SK-N-SH (cell line): ENCODE data around the gene C4orf50. TPM values are rescaled to one million over a fixed set of nuclear protein-coding genes. Genes with fewer than 3 reads are reported as not detected.

Experiments
- CTCF ChIA-PET: fragments of 300-600, 350-600 bp; formaldehyde crosslinking; extraction: SDS; loops from one replicate; lab custom pipeline; 2021; lab: Yijun Ruan, JAX
- POLR2A ChIA-PET: fragments of 350-600 bp; sonication (Branson Sonifier 250); formaldehyde crosslinking; extraction: SDS; loops from one replicate; lab custom pipeline; 2020; ENCODE audit warnings: antibody characterized with exemption, inconsistent platforms; lab: Yijun Ruan, JAX
- DNase-seq: peaks from one replicate; pipeline ENCODE4 v3.0.0; 2012
- H2AFZ ChIP-seq: fragments of 200-600 bp; sonication (generic); 2 replicates; pipeline ENCODE4 v1.8.1; 2016; ENCODE audit warnings: antibody characterized with exemption, mild to moderate bottlenecking, low read depth
- H3F3A ChIP-seq: fragments of 200-600 bp; sonication (generic); replicated peaks from 2 replicates; pipeline ENCODE3; 2016; ENCODE audit warnings: antibody characterized with exemption, mild to moderate bottlenecking; ENCODE audit not compliant: insufficient read depth
- H3K27ac ChIP-seq, 2 experiments: fragments of 200-500 bp in 1 of 2; fragments of 200-600 bp in 1 of 2; sonication (Bioruptor generic) in 1 of 2; sonication (generic), shearing (Covaris generic) in 1 of 2; 2 replicates each; pipeline versions ENCODE4 v1.5.1 to v1.6.1; 2014 to 2016; ENCODE audit warnings: low read depth in 2 of 2, inconsistent platforms in 1 of 2, low read length in 1 of 2, mild to moderate bottlenecking in 1 of 2, mixed read lengths in 1 of 2
- H3K27me3 ChIP-seq: fragments of 200-600 bp; sonication (generic), shearing (Covaris generic); 2 replicates; pipeline ENCODE4 v1.6.1; 2016; ENCODE audit warnings: mixed run types; ENCODE audit not compliant: insufficient read depth
- H3K36me3 ChIP-seq, 2 experiments: fragments of 200-500 bp in 1 of 2; fragments of 200-600 bp in 1 of 2; sonication (Bioruptor generic) in 1 of 2; sonication (generic) in 1 of 2; replicated peaks in 1 of 2; 2 replicates each; pipeline versions ENCODE3 to v1.5.1; 2014 to 2016; ENCODE audit warnings: low read length in 1 of 2, mild to moderate bottlenecking in 1 of 2; ENCODE audit not compliant: insufficient read depth in 2 of 2, control insufficient read depth in 1 of 2
- H3K4me1 ChIP-seq, 2 experiments: fragments of 200-500 bp in 1 of 2; fragments of 200-600 bp in 1 of 2; sonication (Bioruptor generic) in 1 of 2; sonication (generic), shearing (Covaris generic) in 1 of 2; 2 replicates each; pipeline versions ENCODE4 v1.5.1 to v1.6.1; 2014 to 2016; ENCODE audit warnings: low read depth in 1 of 2, low read length in 1 of 2, mixed run types in 1 of 2; ENCODE audit not compliant: insufficient read depth in 2 of 2, control insufficient read depth in 1 of 2
- H3K4me2 ChIP-seq: fragments of 200-600 bp; sonication (generic), shearing (Covaris generic); 2 replicates; pipeline ENCODE4 v1.6.1; 2017; ENCODE audit warnings: mixed run types
- H3K4me3 ChIP-seq, 2 experiments: fragments of 200-500 bp in 1 of 2; fragments of 200-600 bp in 1 of 2; sonication (Bioruptor generic) in 1 of 2; sonication (generic), shearing (Covaris generic) in 1 of 2; 2 replicates each; pipeline versions ENCODE4 v1.5.1 to v1.8.1; 2014 to 2016; ENCODE audit warnings: low read depth in 2 of 2, inconsistent platforms in 1 of 2, low read length in 1 of 2, mild to moderate bottlenecking in 1 of 2, mixed read lengths in 1 of 2, moderate library complexity in 1 of 2
- H3K79me2 ChIP-seq: fragments of 200-600 bp; sonication (generic); 2 replicates; pipeline ENCODE4 v1.8.1; 2017; ENCODE audit warnings: mild to moderate bottlenecking; ENCODE audit not compliant: insufficient read depth
- H3K9ac ChIP-seq: fragments of 200-600 bp; sonication (generic); 2 replicates; pipeline ENCODE4 v1.6.1; 2017; ENCODE audit warnings: mixed run types
- H3K9me2 ChIP-seq: fragments of 200-600 bp; sonication (generic); 2 replicates; pipeline ENCODE4 v1.6.1; 2017; ENCODE audit warnings: mixed run types
- H3K9me3 ChIP-seq: fragments of 200-600 bp; sonication (generic); 2 replicates; pipeline ENCODE4 v1.6.1; 2017; ENCODE audit warnings: mixed run types, mild to moderate bottlenecking, moderate library complexity
- H4K20me1 ChIP-seq: fragments of 200-600 bp; sonication (generic); 2 replicates; pipeline ENCODE4 v1.6.1; 2017; ENCODE audit warnings: mild to moderate bottlenecking, mixed run types; ENCODE audit not compliant: insufficient read depth
- CHD2 ChIP-seq: fragments of 150-350 bp; IDR thresholded peaks from 2 replicates; pipeline ENCODE4 v1.6.1; 2018; ENCODE audit warnings: low read length; ENCODE audit not compliant: partially characterized antibody
- ELF1 ChIP-seq: IDR thresholded peaks from 2 replicates; pipeline ENCODE4 v1.4.0; 2012
- EZH2phosphoT487 ChIP-seq: fragments of 200-600 bp; sonication (generic); IDR thresholded peaks from 2 replicates; pipeline ENCODE4 v1.6.1; 2017; ENCODE audit warnings: low read depth, mixed run types, mild to moderate bottlenecking, antibody characterized with exemption, moderate library complexity, borderline replicate concordance
- FOXM1 ChIP-seq: IDR thresholded peaks from 2 replicates; pipeline ENCODE4 v1.4.0; 2012; ENCODE audit warnings: low read depth, mild to moderate bottlenecking
- GABPA ChIP-seq: IDR thresholded peaks from 2 replicates; pipeline ENCODE4 v1.4.0; 2012; ENCODE audit warnings: low read depth, mild to moderate bottlenecking
- IRF3 ChIP-seq: fragments of 150-350 bp; IDR thresholded peaks from 2 replicates; pipeline ENCODE4 v1.6.1; 2016; ENCODE audit warnings: mild to moderate bottlenecking, low read depth, low read length
- JUND ChIP-seq: IDR thresholded peaks from 2 replicates; pipeline ENCODE4 v1.4.0; 2012
- MAX ChIP-seq: IDR thresholded peaks from 2 replicates; pipeline ENCODE4 v1.4.0; 2012; ENCODE audit warnings: low read depth
- MEF2A ChIP-seq: IDR thresholded peaks from 2 replicates; pipeline ENCODE4 v1.4.0; 2012; ENCODE audit warnings: low read depth, borderline replicate concordance
- MXI1 ChIP-seq: IDR thresholded peaks from 2 replicates; pipeline ENCODE4 v1.6.1; 2012; ENCODE audit warnings: mild to moderate bottlenecking, low read depth, low read length, improper control_type of control experiment
- NFIC ChIP-seq: IDR thresholded peaks from 2 replicates; pipeline ENCODE4 v1.4.0; 2012; ENCODE audit warnings: borderline replicate concordance
- NRF1 ChIP-seq: IDR thresholded peaks from 2 replicates; pipeline ENCODE4 v1.6.1; 2012; ENCODE audit warnings: low read depth, mild to moderate bottlenecking, low read length
- POLR2AphosphoS5 ChIP-seq: IDR thresholded peaks from 2 replicates; pipeline ENCODE4 v1.6.1; 2012; ENCODE audit warnings: low read depth, low read length
- RAD21 ChIP-seq: IDR thresholded peaks from 2 replicates; pipeline ENCODE4 v1.6.1; 2012; ENCODE audit warnings: mild to moderate bottlenecking, low read length
- RCOR1 ChIP-seq: fragments of 150-350 bp; IDR thresholded peaks from 2 replicates; pipeline ENCODE4 v1.6.1; 2017; ENCODE audit warnings: antibody characterized with exemption, low read length
- REST ChIP-seq: IDR thresholded peaks from 2 replicates; pipeline ENCODE4 v1.6.1; 2012; ENCODE audit warnings: mild to moderate bottlenecking, low read depth, low read length, moderate library complexity
- RXRA ChIP-seq: IDR thresholded peaks from 2 replicates; pipeline ENCODE4 v1.4.0; 2012; ENCODE audit warnings: low read depth, mild to moderate bottlenecking, borderline replicate concordance
- SIN3A ChIP-seq: IDR thresholded peaks from 2 replicates; pipeline ENCODE4 v1.6.1; 2012; ENCODE audit warnings: low read depth, mild to moderate bottlenecking, low read length, moderate library complexity, borderline replicate concordance
- SMC3 ChIP-seq: IDR thresholded peaks from 2 replicates; pipeline ENCODE4 v1.6.1; 2012; ENCODE audit warnings: low read depth, low read length, improper control_type of control experiment
- TAF1 ChIP-seq: IDR thresholded peaks from 2 replicates; pipeline ENCODE4 v1.6.1; 2012; ENCODE audit warnings: low read depth, mild to moderate bottlenecking, low read length, moderate library complexity, borderline replicate concordance
- TEAD4 ChIP-seq: IDR thresholded peaks from 2 replicates; pipeline ENCODE4 v1.4.0; 2012; ENCODE audit warnings: mild to moderate bottlenecking, borderline replicate concordance; ENCODE audit not compliant: insufficient read depth
- USF1 ChIP-seq: IDR thresholded peaks from 2 replicates; pipeline ENCODE4 v1.4.0; 2012; ENCODE audit warnings: low read depth, borderline replicate concordance
- USF2 ChIP-seq: fragments of 150-350 bp; IDR thresholded peaks from 2 replicates; pipeline ENCODE4 v1.6.1; 2017; ENCODE audit warnings: antibody characterized with exemption, low read length, low read depth, borderline replicate concordance
- WGBS: methylation state at CpG from one replicate; pipeline ENCODE4 v1.1.6; 2017; ENCODE audit warnings: low lambda C conversion rate; 5-methylcytosine and 5-hydroxymethylcytosine counted together
- polyA plus RNA-seq, 3 experiments: library from polyadenylated mRNA; depleted of rRNA; stranded (reverse); fragments of >200 nt; gene quantifications; 2 replicates each; pipeline ENCODE4 v1.2.3, GENCODE V29; 2012

The C4orf50 gene
- polyA plus RNA-seq, 1 of the 3 experiments (the other 2 are of a cell fraction) = under 0.01 TPM

GRCh38 chr4:6017800-6018199, 431 bp downstream of the C4orf50 start:
- Histone ChIP-seq H3K4me2 (no peak overlapping the region), H3F3A (no peaks in the 10 kb centered on the region), H3K9me3 (no peaks in the 10 kb centered on the region), H3K27ac (no peak overlapping the region), H2AFZ (no peak overlapping the region)
- TF ChIP-seq RAD21 (no peak), POLR2AphosphoS5 (no peak), TAF1 (no peak), ELF1 (no peak), TEAD4 (no peak), MEF2A (no peak), RXRA (no peak), SMC3 (no peak), RCOR1 (no peak)
- TF ChIP-seq, all 33 proteins: peak for 0
- Histone ChIP-seq H3K4me1 (no peaks in the 10 kb centered on the region; a peak in 1 of 4 replicates), H4K20me1 (no peaks in the 10 kb centered on the region), H3K9ac (no peak overlapping the region), H3K36me3 (no peaks in the 10 kb centered on the region), H3K27me3 (no peaks in the 10 kb centered on the region), H3K79me2 (no peaks in the 10 kb centered on the region), H3K9me2 (no peaks in the 10 kb centered on the region), H3K4me3 (no peak overlapping the region)
- CTCF ChIA-PET = interaction anchor here (0.7 to 5.2 kb wide), 6 partner anchors 9 to 211 kb away, joined by 3 to 80 read pairs (median 6); no protein-coding TSS in a partner anchor
- WGBS = 44% methylated on average over 9 of the region's 11 CpGs
- POLR2A ChIA-PET = no interaction called here
- no peak for DNase-seq

GRCh38 chr4:6017030-6017429, 1.2 kb downstream of the C4orf50 start:
- Histone ChIP-seq H3F3A (no peaks in the 10 kb centered on the region), H3K27ac (no peak overlapping the region), H3K4me3 (no peak overlapping the region), H4K20me1 (no peaks in the 10 kb centered on the region), H3K9me3 (no peaks in the 10 kb centered on the region), H3K4me2 (no peak overlapping the region), H3K9ac (no peak overlapping the region), H3K36me3 (no peaks in the 10 kb centered on the region), H2AFZ (no peak overlapping the region), H3K27me3 (no peaks in the 10 kb centered on the region), H3K4me1 (no peaks in the 10 kb centered on the region; a peak in 1 of 4 replicates), H3K9me2 (no peaks in the 10 kb centered on the region), H3K79me2 (no peaks in the 10 kb centered on the region)
- no peak for DNase-seq
- WGBS = 33% methylated on average over 8 of the region's 10 CpGs
- POLR2A ChIA-PET = no interaction called here
- CTCF ChIA-PET = interaction anchor here (2.6 to 3.5 kb wide), 2 partner anchors 11 to 71 kb away, joined by 9 to 19 read pairs; no protein-coding TSS in a partner anchor
- TF ChIP-seq NRF1 (no peak), MXI1 (no peak), USF2 (no peak), SIN3A (no peak), FOXM1 (no peak), GABPA (no peak), MAX (no peak), NFIC (no peak), IRF3 (no peak), POLR2AphosphoS5 (no peak), EZH2phosphoT487 (no peak), REST (no peak), CHD2 (no peak), RAD21 (no peak), ELF1 (no peak), JUND (no peak), USF1 (no peak)
